PFSK-1 (cell line): ENCODE data around the gene ARFGAP2. TPM values are rescaled to one million over a fixed set of nuclear protein-coding genes. Genes with fewer than 3 reads are reported as not detected.

Experiments
- FOXP2 ChIP-seq: optimal IDR thresholded peaks from 2 replicates; pipeline ENCODE3; 2011; ENCODE audit warnings: borderline replicate concordance, control low read depth, inconsistent platforms; ENCODE audit not compliant: insufficient read depth; ENCODE audit errors: extremely low read length, extremely low read depth
- POLR2AphosphoS5 ChIP-seq: IDR thresholded peaks from 2 replicates; pipeline ENCODE4 v1.6.1; 2012; ENCODE audit warnings: low read depth, mild to moderate bottlenecking, control low read depth, low read length, moderate library complexity
- REST ChIP-seq, 2 experiments: IDR thresholded peaks; 2 replicates each; pipeline versions ENCODE4 v1.6.1 to v1.8.0; 2011 to 2012; ENCODE audit warnings: low read depth in 2 of 2, low read length in 2 of 2, control low read depth in 1 of 2, inconsistent platforms in 1 of 2, mild to moderate bottlenecking in 1 of 2, moderate library complexity in 1 of 2; ENCODE audit not compliant: insufficient read depth in 1 of 2
- SIN3A ChIP-seq: IDR thresholded peaks from 2 replicates; pipeline ENCODE4 v1.6.1; 2012; ENCODE audit warnings: mild to moderate bottlenecking, low read length, moderate library complexity, borderline replicate concordance; ENCODE audit not compliant: insufficient read depth
- TAF1 ChIP-seq: IDR thresholded peaks from 2 replicates; pipeline ENCODE4 v1.6.1; 2012; ENCODE audit warnings: low read length, control low read depth, borderline replicate concordance; ENCODE audit not compliant: insufficient read depth
- polyA plus RNA-seq: library from polyadenylated mRNA; unstranded; fragments of >200 nt; gene quantifications from one replicate; pipeline ENCODE4 v1.2.1, GENCODE V29; 2012; ENCODE audit warnings: low read depth, missing spikeins; ENCODE audit not compliant: insufficient read length

Gene ARFGAP2
- 51.0 TPM for polyA plus RNA-seq

DNA sequence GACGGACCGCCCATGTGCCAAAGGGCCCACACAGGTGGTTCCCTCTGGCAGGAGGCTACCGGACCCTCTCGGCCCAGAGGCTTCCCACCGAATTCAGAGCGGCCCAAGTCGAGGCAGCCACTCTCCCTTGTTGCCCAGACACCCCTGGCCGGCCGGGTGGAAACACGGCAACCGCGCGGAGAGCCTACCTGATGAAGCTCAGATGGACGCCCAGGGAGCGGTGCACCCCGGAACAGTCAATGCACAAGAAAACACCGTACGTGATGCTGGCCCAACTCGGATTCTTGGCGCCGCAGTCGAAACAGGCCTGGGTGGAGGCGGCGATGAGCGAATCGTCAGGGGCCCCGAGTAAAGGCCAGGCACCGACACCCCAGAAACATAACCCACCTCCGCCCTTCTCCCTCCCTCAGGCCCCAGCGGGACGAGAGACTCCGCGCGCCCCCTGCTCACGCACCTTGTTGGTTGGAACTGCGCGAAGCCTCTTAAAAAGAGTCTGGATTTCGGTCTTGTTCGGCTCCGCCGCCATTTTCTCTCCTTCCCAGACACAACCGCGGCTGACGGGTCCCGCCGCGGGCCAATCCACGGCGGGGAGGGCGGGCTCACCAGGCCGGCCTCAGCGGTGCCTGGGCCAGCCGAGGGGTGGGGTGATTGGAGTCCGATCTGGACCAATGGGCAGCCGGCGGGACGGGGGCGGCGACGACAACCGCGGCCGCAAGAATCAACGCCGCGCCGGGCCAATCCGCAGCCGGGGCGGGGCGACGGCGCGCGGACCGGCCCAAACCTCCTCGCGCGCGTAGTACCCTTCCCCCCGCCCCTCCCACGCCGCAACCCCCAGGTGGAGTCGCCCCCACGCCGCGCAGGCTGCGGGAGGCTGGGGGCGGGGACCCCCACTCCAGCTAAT is at the start of gene ARFGAP2:
Gene ARFGAP2, minus strand, starts transcription at position 552 of the 901 bp plus-strand sequence. Its CDS starts 26 bp downstream, at position 526.
- no peak for TF ChIP-seq REST (IDR thresholded peaks at IDR 0.05; ENCODE audit: insufficient read depth in 1 of 2, low read depth in 2 of 2, low read length in 2 of 2)
- peak; percentile 97 for TF ChIP-seq TAF1
- peak; percentile 77 for TF ChIP-seq FOXP2
- TF ChIP-seq POLR2AphosphoS5 = peak; percentile 86
- no peak for TF ChIP-seq SIN3A

DNA sequence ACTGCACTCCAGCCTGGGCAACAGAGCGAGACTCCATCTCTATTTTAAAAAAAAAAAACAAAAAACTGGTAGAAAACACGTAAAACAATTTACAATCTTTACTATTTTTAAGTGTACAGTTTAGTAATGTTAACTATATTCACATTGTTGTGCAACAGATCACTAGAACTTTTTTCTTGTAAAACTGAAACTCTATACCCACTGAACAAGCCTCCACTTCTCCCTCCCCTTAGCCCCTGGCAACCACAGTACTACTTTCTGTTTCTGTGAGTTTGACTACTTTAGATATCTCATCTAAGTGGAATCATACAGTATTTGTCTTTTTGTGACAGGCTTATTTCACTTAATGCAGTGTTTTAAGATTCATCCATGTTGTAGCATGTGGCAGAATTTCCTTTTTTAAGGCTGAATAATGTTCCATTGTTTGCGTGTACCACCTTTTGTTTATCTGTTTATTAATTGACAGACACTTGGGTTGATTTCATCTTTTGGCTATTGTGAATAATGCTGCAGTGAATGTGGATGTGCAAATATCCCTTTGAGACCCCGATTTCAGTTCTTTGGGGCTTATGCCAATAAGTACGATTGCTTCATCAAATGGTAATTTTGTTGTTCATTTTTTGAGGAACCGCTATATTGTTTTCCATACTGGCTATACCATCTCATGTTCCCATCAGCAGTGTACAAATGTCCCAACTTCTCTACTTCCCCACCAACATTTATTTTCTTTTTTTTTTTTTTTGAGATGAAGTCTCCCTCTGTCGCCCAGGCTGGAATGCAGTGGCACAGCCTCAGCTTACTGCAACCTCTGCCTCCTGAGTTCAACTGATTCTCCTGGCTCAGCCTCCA is 49.1 kb upstream of the ARFGAP2 start:
- TF ChIP-seq TAF1 (no peak), SIN3A (no peak), FOXP2 (no peak), POLR2AphosphoS5 (no peak), REST (IDR thresholded peaks at IDR 0.05; ENCODE audit: insufficient read depth in 1 of 2, low read depth in 2 of 2, low read length in 2 of 2) (no peak)

DNA sequence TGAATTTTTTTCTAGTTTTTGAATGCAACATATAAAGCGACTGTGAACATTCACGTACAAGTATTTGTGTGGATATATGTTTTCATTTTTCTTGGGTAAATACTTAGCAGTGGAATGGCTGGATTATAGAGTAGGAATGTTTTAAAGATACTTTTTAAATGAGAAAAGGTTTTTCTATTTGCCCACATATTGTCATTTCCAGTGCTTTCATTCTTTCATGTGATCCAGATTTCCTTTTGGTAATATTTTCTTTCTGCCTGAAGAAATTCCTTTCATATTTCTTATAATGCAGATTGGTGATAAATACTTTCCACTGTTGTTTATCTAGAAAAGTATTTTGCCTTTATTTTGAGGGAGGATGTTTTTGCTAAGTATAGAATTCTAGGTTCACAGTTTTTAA is 46.0 kb upstream of the ARFGAP2 start:
- TF ChIP-seq FOXP2 (no peak), POLR2AphosphoS5 (no peak), REST (IDR thresholded peaks at IDR 0.05; ENCODE audit: insufficient read depth in 1 of 2, low read depth in 2 of 2, low read length in 2 of 2) (no peak), TAF1 (no peak), SIN3A (no peak)

DNA sequence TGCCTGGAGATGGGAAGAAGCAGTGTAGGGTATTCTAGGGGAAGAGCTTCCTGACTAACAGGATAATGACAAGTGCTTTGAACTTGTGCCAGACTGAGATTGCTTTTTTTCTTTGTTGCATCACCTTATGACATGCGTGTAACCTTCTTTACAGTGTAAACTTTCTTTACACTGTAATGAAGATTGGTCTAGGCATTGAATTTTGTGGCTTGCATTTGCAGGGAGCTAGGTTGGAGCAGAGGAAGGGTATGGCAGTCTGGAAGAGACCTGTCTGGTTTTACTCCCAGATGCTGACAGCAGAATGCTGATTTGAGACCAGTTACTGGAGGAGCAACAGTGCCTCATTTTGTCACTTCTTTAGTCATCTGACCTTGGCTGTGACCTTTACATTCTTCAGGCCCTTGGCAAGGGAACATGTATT is 43.7 kb upstream of the ARFGAP2 start:
- no peak for TF ChIP-seq REST (IDR thresholded peaks at IDR 0.05; ENCODE audit: insufficient read depth in 1 of 2, low read depth in 2 of 2, low read length in 2 of 2)
- no peak for TF ChIP-seq FOXP2
- no peak for TF ChIP-seq POLR2AphosphoS5
- no peak for TF ChIP-seq SIN3A
- TF ChIP-seq TAF1 = no peak
